Spinal cord (tissue), 10 donors: ENCODE measurements around the gene FOXO1. TPM values are rescaled to one million over a fixed set of nuclear protein-coding genes. Genes with fewer than 3 reads are reported as not detected.
A peak's percentile ranks its signal among the peaks of the same experiment; 100 is the strongest.

Source experiments
- DNase-seq, 6 donors: peaks; one replicate each; pipeline versions ENCODE4 v3.0.0 to v3.0.0-alpha.2; 2013 to 2015; ENCODE audit warnings: low spot score in 6 of 6, low read depth in 4 of 6
- H3K27ac ChIP-seq: one replicate; pipeline ENCODE4 v1.5.1; 2013; ENCODE audit warnings: low read depth, low read length, control low read depth
- H3K27me3 ChIP-seq: one replicate; pipeline ENCODE4 v1.6.1; 2013; ENCODE audit warnings: low read length; ENCODE audit not compliant: control insufficient read depth, insufficient read depth
- H3K36me3 ChIP-seq: one replicate; pipeline ENCODE4 v1.6.1; 2013; ENCODE audit warnings: low read length; ENCODE audit not compliant: control insufficient read depth, insufficient read depth
- H3K4me1 ChIP-seq: one replicate; pipeline ENCODE4 v1.6.1; 2013; ENCODE audit warnings: low read length; ENCODE audit not compliant: control insufficient read depth, insufficient read depth
- H3K4me3 ChIP-seq: one replicate; pipeline ENCODE4 v1.5.1; 2013; ENCODE audit warnings: low read depth, low read length, control low read depth
- H3K9me3 ChIP-seq: one replicate; pipeline ENCODE4 v1.6.1; 2013; ENCODE audit warnings: low read length; ENCODE audit not compliant: control insufficient read depth, insufficient read depth
- WGBS: methylation state at CpG from one replicate; pipeline ENCODE4 v1.1.5; 2013; ENCODE audit warnings: missing lambda C conversion rate; ENCODE audit not compliant: insufficient coverage; 5-methylcytosine and 5-hydroxymethylcytosine counted together
- polyA plus RNA-seq, 2 donors: library from polyadenylated mRNA; unstranded; fragments of 120-200 nt; gene quantifications; one replicate each; pipeline ENCODE4 v1.2.1, GENCODE V29; 2013; ENCODE audit not compliant: insufficient read length in 2 of 2
- total RNA-seq, 2 donors: library from RNA; depleted of rRNA in 1 of 2; stranded (reverse); fragments of 120-200 nt in 1 of 2; fragments of >200 nt in 1 of 2; gene quantifications; one replicate each; pipeline versions ENCODE4 v1.2.3 to v1.2.4, GENCODE V29; 2013 to 2014
- donor health status: healthy.

The FOXO1 gene
- total and polyA plus RNA-seq, 4 donors = 10.8 to 39.1 (median 19.6) TPM

DNA sequence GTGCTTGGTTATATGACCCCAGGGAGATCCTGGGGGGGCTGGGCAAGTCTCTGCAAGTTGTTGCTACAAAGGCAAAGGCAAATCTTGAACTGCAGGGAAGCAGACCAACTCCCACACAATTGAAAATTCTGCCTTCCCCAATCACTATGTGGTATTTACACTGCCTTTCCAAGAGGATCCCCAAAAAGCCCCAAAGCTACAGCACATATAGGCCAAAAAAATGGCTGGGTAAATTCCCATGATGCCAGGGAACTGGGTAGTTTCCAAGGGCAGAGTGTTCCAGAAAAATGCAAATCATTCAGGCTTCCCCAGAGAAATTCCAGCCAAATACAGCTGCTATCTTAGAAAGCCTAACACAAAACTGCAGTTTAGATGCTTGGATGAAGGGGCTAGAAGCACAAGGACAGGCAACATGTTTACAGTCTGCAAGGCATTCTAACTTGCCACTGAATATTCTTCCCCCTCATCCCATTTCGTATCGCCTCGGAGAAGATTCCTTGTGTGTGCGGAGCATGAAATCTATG, 6.2 kb downstream of the FOXO1 start:
- Histone ChIP-seq H3K27ac (peak overlapping the region; percentile 20), H3K4me1 (peaks cover 11% of the 10 kb centered on the region)
- no peak for DNase-seq

GRCh38 chr13:40657951-40658350, 8.5 kb downstream of the FOXO1 start:
- no peak for DNase-seq
- 90% methylated on average over 3 of the region's 4 CpGs for WGBS
- Histone ChIP-seq H3K9me3 (no peaks in the 10 kb centered on the region), H3K27ac (no peak overlapping the region), H3K4me1 (no peaks in the 10 kb centered on the region), H3K36me3 (no peaks in the 10 kb centered on the region), H3K27me3 (no peaks in the 10 kb centered on the region), H3K4me3 (no peak overlapping the region)

More for the DNA sequence above, 6.2 kb downstream of the FOXO1 start:
- no CpG with 5 or more reads among the region's 4 CpGs for WGBS
- H3K36me3 ChIP-seq = no peaks in the 10 kb centered on the region
- peaks cover 11% of the 10 kb centered on the region for H3K27me3 ChIP-seq
- H3K4me3 ChIP-seq = no peak overlapping the region
- H3K9me3 ChIP-seq = no peaks in the 10 kb centered on the region

GRCh38 chr13:40657307-40657706, 9.1 kb downstream of the FOXO1 start:
- Histone ChIP-seq H3K4me3 (no peak overlapping the region), H3K9me3 (no peaks in the 10 kb centered on the region), H3K27ac (no peak overlapping the region), H3K27me3 (no peaks in the 10 kb centered on the region), H3K36me3 (no peaks in the 10 kb centered on the region), H3K4me1 (no peaks in the 10 kb centered on the region)
- DNase-seq = no peak
- 89% methylated on average over 3 of the region's 5 CpGs for WGBS

DNA sequence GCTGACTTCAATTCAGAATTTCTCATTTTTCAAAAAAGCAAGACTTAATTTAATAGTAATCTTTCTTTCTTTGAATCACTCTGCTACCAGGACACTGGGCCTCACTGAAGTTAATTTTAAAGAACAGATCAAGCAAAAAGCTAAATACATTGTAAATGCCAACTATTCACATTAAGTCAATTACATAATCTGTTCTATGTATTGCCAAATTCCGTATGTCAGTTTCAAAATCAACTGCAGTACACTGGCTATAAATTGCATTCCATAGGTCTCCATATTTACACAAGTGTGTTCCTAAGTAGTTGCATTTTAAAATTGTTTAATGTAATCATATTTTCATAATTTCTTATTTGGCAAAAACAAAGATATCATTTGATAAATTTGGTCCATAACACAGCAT, 10.1 kb downstream of the FOXO1 start:
- Histone ChIP-seq H3K4me3 (no peak overlapping the region), H3K9me3 (no peaks in the 10 kb centered on the region), H3K27me3 (no peaks in the 10 kb centered on the region), H3K27ac (no peak overlapping the region), H3K36me3 (no peaks in the 10 kb centered on the region), H3K4me1 (no peaks in the 10 kb centered on the region)
- no CpG with 5 or more reads among the region's 1 CpG for WGBS
- DNase-seq = no peak

GRCh38 chr13:40653527-40654318, 12.7 kb downstream of the FOXO1 start:
- Histone ChIP-seq H3K9me3 (no peaks in the 10 kb centered on the region), H3K36me3 (no peaks in the 10 kb centered on the region), H3K27ac (no peak overlapping the region), H3K27me3 (no peaks in the 10 kb centered on the region), H3K4me3 (no peak overlapping the region), H3K4me1 (no peaks in the 10 kb centered on the region)
- DNase-seq = no peak
- WGBS = 100% methylated on average over 1 of the region's 3 CpGs

GRCh38 chr13:40652588-40652940, 13.9 kb downstream of the FOXO1 start:
- no peak overlapping the region for H3K27ac ChIP-seq
- WGBS = no CpG with 5 or more reads among the region's 2 CpGs
- H3K4me1 ChIP-seq = no peaks in the 10 kb centered on the region
- H3K36me3 ChIP-seq = no peaks in the 10 kb centered on the region
- DNase-seq = no peak
- H3K27me3 ChIP-seq = no peaks in the 10 kb centered on the region
- no peaks in the 10 kb centered on the region for H3K9me3 ChIP-seq
- no peak overlapping the region for H3K4me3 ChIP-seq

DNA sequence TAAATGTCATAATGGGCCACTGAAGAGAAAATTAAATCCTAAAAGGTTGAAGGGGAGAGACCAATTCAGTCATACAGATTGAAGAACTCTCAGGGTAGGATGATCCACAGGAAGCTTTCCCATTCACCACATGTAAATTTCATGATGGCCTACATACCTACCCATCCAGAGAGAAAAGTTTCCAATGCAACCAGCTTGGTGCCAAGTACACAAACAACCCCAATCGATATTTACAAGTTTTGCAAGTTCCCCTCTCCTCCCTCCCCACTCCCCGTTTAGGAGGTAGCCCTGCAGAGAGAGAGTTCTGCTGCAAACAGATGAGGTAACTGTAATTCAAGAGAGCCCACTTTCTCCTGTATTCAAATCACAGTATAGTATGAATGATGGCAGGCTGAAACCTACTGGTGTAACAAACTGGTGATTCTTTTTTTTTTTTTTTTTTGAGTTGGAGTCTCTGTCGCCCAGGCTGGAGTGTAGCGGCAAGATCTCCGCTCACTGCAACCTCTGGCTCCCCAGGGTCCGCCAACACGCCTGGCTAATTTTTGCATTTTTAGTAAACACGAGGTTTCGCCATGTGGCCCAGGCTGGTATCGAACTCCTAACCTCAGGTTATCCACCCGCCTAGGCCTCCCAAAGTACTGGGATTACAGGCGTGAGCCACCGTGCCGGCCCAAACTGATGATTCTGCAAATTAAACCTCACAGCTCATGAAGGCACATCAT, 14.4 kb downstream of the FOXO1 start:
- DNase-seq = no peak
- Histone ChIP-seq H3K9me3 (no peaks in the 10 kb centered on the region), H3K36me3 (no peaks in the 10 kb centered on the region), H3K27ac (no peak overlapping the region), H3K4me1 (no peaks in the 10 kb centered on the region), H3K4me3 (no peak overlapping the region), H3K27me3 (no peaks in the 10 kb centered on the region)
- WGBS = 90% methylated on average over 11 of the region's 14 CpGs

DNA sequence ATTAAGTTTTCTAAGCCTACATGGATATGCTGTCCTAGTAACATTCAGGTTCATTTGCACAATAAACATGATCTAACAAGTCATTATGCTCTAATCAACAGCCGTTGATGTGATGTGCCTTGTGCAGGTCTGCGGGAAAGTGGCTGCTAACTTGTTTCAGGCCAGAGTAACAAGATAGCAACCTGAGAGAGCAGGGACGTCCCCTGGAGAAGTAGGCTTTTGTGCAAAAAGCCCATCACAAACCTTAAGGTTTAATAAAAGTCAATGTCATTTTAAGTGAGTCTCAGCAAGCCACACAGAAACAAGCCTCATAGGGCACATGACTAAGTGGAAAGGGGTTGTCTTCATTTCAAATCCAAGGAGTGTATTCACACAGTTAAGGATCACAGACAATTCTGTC, 17.6 kb downstream of the FOXO1 start:
- Histone ChIP-seq H3K27ac (no peak overlapping the region), H3K4me1 (no peaks in the 10 kb centered on the region), H3K36me3 (no peaks in the 10 kb centered on the region), H3K4me3 (no peak overlapping the region), H3K27me3 (no peaks in the 10 kb centered on the region), H3K9me3 (no peaks in the 10 kb centered on the region)
- 30% methylated on average over 2 of the region's 3 CpGs for WGBS
- DNase-seq = no peak

GRCh38 chr13:40648040-40648439, 18.4 kb downstream of the FOXO1 start:
- H3K4me3 ChIP-seq = no peak overlapping the region
- no peaks in the 10 kb centered on the region for H3K27me3 ChIP-seq
- no peaks in the 10 kb centered on the region for H3K4me1 ChIP-seq
- H3K27ac ChIP-seq = no peak overlapping the region
- DNase-seq = no peak
- no peaks in the 10 kb centered on the region for H3K9me3 ChIP-seq
- H3K36me3 ChIP-seq = no peaks in the 10 kb centered on the region
- no CpG with 5 or more reads among the region's 2 CpGs for WGBS
